Smooth muscle cell of the umbilical artery (primary cell): ENCODE measurements around the gene PTCD3. TPM values are rescaled to one million over a fixed set of nuclear protein-coding genes. Genes with fewer than 3 reads are reported as not detected.

Experiments
- total RNA-seq: library from RNA; depleted of rRNA; stranded (reverse); fragments of >200 nt; gene quantifications from 2 replicates; pipeline ENCODE4 v1.2.3, GENCODE V29; 2014

The PTCD3 gene
- 96.7 and 101 TPM in 2 replicates for total RNA-seq

GRCh38 chr2:86105969-86106945 is at the start of gene PTCD3:
TSS of gene PTCD3 (plus strand) at chr2:86106235. CDS start at chr2:86106248, 13 bp downstream.

GRCh38 chr2:86105252-86105968 is 625 bp upstream of the PTCD3 start, which contains the start of gene POLR1A:
TSS of gene POLR1A (minus strand) at chr2:86105886. CDS start at chr2:86105776, 110 bp downstream.

Other genes with a start within 250 kb of the PTCD3 start
- gene ST3GAL5, start 217.2 kb upstream of the PTCD3 start, total RNA-seq, result 12.8 and 14.9 TPM in 2 replicates
- 13.1 and 29.9 TPM in 2 replicates for gene POLR1A, start 349 bp upstream of the PTCD3 start, total RNA-seq
- 43.7 and 72.4 TPM in 2 replicates for gene IMMT, start 89.2 kb downstream of the PTCD3 start, total RNA-seq
- 24.1 and 37.1 TPM in 2 replicates for gene MRPL35, start 93.2 kb downstream of the PTCD3 start, total RNA-seq
- gene REEP1, start 231.4 kb downstream of the PTCD3 start, total RNA-seq, result under 0.01 and 0.18 TPM in 2 replicates